Measurements from ENCODE around the gene IFNLR1. TPM values are rescaled to one million over a fixed set of nuclear protein-coding genes. Genes with fewer than 3 reads are reported as not detected.

The IFNLR1 gene
- total and polyA plus RNA-seq, 9 of the 15 experiments (the other 6 are each of a cell fraction or from before 2014, with no cell fraction given) = not detected

DNA sequence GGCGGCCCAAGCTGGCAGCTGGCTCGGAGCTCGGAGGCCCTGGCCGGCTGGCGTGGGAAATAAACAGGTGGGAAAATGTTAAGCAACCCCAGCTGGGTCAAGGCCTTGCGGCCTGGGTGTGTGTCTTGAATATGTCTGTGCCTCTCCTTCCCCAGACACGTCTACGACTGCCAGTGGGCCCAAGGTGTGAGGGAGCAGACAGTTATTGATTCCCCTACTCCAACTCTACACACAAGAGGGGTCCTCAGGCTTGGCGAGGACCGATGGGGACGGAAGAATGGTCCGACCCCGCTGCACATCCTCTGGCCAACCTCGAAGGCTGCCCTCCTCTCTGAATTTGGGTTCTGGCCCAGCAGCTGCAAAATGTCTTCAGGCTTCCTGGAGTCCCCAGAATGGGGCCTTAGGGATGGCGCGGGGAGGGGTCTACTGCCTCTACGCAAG is 46.3 kb downstream of the IFNLR1 start:
- Histone ChIP-seq H3K4me1 (replicated peaks in 1 of 2; ENCODE audit: control insufficient read depth in 2 of 2, insufficient read depth in 2 of 2, low read length in 2 of 2) (peaks cover 0 to 3% of the 10 kb centered on the region in 2 experiments; a peak in 1 of 5 replicates), H3K9ac (ENCODE audit: insufficient read depth in 1 of 2, low read depth in 2 of 2, low read length in 2 of 2) (no peak overlapping the region), H3K9me1 (ENCODE audit: control insufficient read depth, insufficient read depth, low read length) (no peaks in the 10 kb centered on the region), H3K9me3 (replicated peaks; ENCODE audit: control insufficient read depth, insufficient read depth, low read depth, low read length) (no peaks in the 10 kb centered on the region), H3K27me3 (ENCODE audit: control insufficient read depth in 2 of 2, insufficient read depth in 2 of 2, low read length in 2 of 2) (peaks cover 49 to 71% of the 10 kb centered on the region in 2 experiments), H3K4me3 (no peak overlapping the region), H3K4me2 (ENCODE audit: insufficient read depth, low read length) (no peak overlapping the region), H3K79me2 (ENCODE audit: control insufficient read depth, insufficient read depth, low read length) (no peaks in the 10 kb centered on the region), H2AFZ (ENCODE audit: low read depth, low read length) (no peak overlapping the region), H3K27ac (ENCODE audit: extremely low read depth, low read depth, low read length) (no peak overlapping the region), H4K20me1 (replicated peaks; ENCODE audit: control insufficient read depth, insufficient read depth, low read length) (peaks cover 21% of the 10 kb centered on the region), H3K36me3 (ENCODE audit: control insufficient read depth, insufficient read depth, low read length) (no peaks in the 10 kb centered on the region)
- CTCF ChIA-PET (ENCODE audit: low intra/inter-chr PET ratio) = no interaction called here
- no peak for DNase-seq (ENCODE audit: extremely low read depth in 1 of 4, low spot score in 3 of 4)
- in situ Hi-C loops (cut with MboI) (no loop called here), intact Hi-C loops (cut with micrococcal nuclease) (no loop called here)
- WGBS (ENCODE audit: insufficient coverage, low coverage, missing lambda C conversion rate) = 2% methylated on average over 17 of the region's 17 CpGs
- BruUV-seq (replicated peaks) = no TSS peak
- TF ChIP-seq, protein P1, sequence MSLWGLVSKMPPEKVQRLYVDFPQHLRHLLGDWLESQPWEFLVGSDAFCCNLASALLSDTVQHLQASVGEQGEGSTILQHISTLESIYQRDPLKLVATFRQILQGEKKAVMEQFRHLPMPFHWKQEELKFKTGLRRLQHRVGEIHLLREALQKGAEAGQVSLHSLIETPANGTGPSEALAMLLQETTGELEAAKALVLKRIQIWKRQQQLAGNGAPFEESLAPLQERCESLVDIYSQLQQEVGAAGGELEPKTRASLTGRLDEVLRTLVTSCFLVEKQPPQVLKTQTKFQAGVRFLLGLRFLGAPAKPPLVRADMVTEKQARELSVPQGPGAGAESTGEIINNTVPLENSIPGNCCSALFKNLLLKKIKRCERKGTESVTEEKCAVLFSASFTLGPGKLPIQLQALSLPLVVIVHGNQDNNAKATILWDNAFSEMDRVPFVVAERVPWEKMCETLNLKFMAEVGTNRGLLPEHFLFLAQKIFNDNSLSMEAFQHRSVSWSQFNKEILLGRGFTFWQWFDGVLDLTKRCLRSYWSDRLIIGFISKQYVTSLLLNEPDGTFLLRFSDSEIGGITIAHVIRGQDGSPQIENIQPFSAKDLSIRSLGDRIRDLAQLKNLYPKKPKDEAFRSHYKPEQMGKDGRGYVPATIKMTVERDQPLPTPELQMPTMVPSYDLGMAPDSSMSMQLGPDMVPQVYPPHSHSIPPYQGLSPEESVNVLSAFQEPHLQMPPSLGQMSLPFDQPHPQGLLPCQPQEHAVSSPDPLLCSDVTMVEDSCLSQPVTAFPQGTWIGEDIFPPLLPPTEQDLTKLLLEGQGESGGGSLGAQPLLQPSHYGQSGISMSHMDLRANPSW (CRISPR knock-in tag; IDR thresholded peaks at IDR 0.05) = no peak
- TF ChIP-seq CHD1 (IDR thresholded peaks at IDR 0.05; ENCODE audit: low read length) (no peak), MCM7 (IDR thresholded peaks at IDR 0.05) (no peak), RHOXF2B (CRISPR knock-in tag; conservative IDR thresholded peaks at IDR 0.05) (no peak), HNRNPK (IDR thresholded peaks at IDR 0.05; ENCODE audit: low read depth, low read length, poor library complexity, severe bottlenecking) (no peak), SIRT6 (IDR thresholded peaks at IDR 0.05; ENCODE audit: low read depth, low read length) (no peak)
- TF ChIP-seq, protein P2, sequence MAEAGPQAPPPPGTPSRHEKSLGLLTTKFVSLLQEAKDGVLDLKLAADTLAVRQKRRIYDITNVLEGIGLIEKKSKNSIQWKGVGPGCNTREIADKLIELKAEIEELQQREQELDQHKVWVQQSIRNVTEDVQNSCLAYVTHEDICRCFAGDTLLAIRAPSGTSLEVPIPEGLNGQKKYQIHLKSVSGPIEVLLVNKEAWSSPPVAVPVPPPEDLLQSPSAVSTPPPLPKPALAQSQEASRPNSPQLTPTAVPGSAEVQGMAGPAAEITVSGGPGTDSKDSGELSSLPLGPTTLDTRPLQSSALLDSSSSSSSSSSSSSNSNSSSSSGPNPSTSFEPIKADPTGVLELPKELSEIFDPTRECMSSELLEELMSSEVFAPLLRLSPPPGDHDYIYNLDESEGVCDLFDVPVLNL (CRISPR knock-in tag; IDR thresholded peaks at IDR 0.05; ENCODE audit: low read depth) = no peak
- TF ChIP-seq, protein P3, sequence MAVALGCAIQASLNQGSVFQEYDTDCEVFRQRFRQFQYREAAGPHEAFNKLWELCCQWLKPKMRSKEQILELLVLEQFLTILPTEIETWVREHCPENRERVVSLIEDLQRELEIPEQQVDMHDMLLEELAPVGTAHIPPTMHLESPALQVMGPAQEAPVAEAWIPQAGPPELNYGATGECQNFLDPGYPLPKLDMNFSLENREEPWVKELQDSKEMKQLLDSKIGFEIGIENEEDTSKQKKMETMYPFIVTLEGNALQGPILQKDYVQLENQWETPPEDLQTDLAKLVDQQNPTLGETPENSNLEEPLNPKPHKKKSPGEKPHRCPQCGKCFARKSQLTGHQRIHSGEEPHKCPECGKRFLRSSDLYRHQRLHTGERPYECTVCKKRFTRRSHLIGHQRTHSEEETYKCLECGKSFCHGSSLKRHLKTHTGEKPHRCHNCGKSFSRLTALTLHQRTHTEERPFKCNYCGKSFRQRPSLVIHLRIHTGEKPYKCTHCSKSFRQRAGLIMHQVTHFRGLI (CRISPR knock-in tag; IDR thresholded peaks at IDR 0.05) = no peak
- POLR2A ChIA-PET = interaction anchor here (0.6 kb wide), 2 partner anchors 18 to 200 kb away, joined by 3 read pairs; no protein-coding TSS in a partner anchor
- no peak for ATAC-seq
- FAIRE-seq = no peak

Measured in K562 (cell line).